Smooth muscle cell (in vitro differentiated cells): ENCODE data around the gene ZFP92. TPM values are rescaled to one million over a fixed set of nuclear protein-coding genes. Genes with fewer than 3 reads are reported as not detected.

Source experiments
- DNase-seq: peaks from one replicate; lab custom pipeline; 2025; ENCODE audit not compliant: unreplicated experiment; lab: John Stamatoyannopoulos, UW
- H2AFZ ChIP-seq: fragments of 200-600 bp; sonication (generic); 2 replicates; pipeline ENCODE4 v1.6.0; 2016; ENCODE audit warnings: antibody characterized with exemption, low read depth, mild to moderate bottlenecking
- H3F3A ChIP-seq: fragments of 200-600 bp; sonication (generic); 2 replicates; pipeline ENCODE4 v1.6.0; 2017; ENCODE audit warnings: antibody characterized with exemption, low read depth
- H3K27ac ChIP-seq: fragments of 200-600 bp; sonication (generic); 2 replicates; pipeline ENCODE4 v1.5.1; 2016; ENCODE audit warnings: low read depth, mild to moderate bottlenecking
- H3K27me3 ChIP-seq: fragments of 200-600 bp; sonication (generic); 2 replicates; pipeline ENCODE4 v1.6.1; 2016; ENCODE audit warnings: low read depth, mild to moderate bottlenecking
- H3K36me3 ChIP-seq: fragments of 200-600 bp; sonication (generic); 2 replicates; pipeline ENCODE4 v1.5.1; 2016; ENCODE audit warnings: low read depth
- H3K4me1 ChIP-seq: fragments of 200-600 bp; sonication (generic); 2 replicates; pipeline ENCODE4 v1.5.1; 2016; ENCODE audit warnings: low read depth
- H3K4me2 ChIP-seq: fragments of 200-600 bp; sonication (generic); 2 replicates; pipeline ENCODE4 v1.6.0; 2016; ENCODE audit warnings: mild to moderate bottlenecking
- H3K4me3 ChIP-seq: fragments of 200-600 bp; sonication (generic); 2 replicates; pipeline ENCODE4 v1.5.1; 2016; ENCODE audit warnings: mild to moderate bottlenecking
- H3K79me2 ChIP-seq: fragments of 200-600 bp; sonication (generic); 2 replicates; pipeline ENCODE4 v1.6.0; 2016; ENCODE audit warnings: low read depth, mild to moderate bottlenecking
- H3K9ac ChIP-seq: fragments of 200-600 bp; sonication (generic); 2 replicates; pipeline ENCODE4 v1.6.0; 2016; ENCODE audit warnings: low read depth
- H3K9me3 ChIP-seq: fragments of 200-600 bp; sonication (generic); replicated peaks from 2 replicates; pipeline ENCODE4 v1.5.1; 2016; ENCODE audit warnings: low read depth
- H4K20me1 ChIP-seq: fragments of 200-600 bp; sonication (generic); 2 replicates; pipeline ENCODE4 v1.6.0; 2016; ENCODE audit warnings: low read depth
- CTCF ChIP-seq: fragments of 200-600 bp; sonication (generic); IDR thresholded peaks from 2 replicates; pipeline ENCODE4 v1.5.1; 2017; ENCODE audit warnings: borderline replicate concordance, mild to moderate bottlenecking, antibody characterized with exemption; ENCODE audit not compliant: insufficient read depth, poor library complexity, severe bottlenecking
- WGBS: methylation state at CpG from one replicate; pipeline ENCODE4 v1.1.7; 2016; ENCODE audit warnings: low lambda C conversion rate; 5-methylcytosine and 5-hydroxymethylcytosine counted together
- polyA plus RNA-seq: library from polyadenylated mRNA; unstranded; fragments of >200 nt; fragmentation: Nextera tagmentation; extraction: Ambion mirVana; gene quantifications from 2 replicates; pipeline ENCODE4 v1.2.1, GENCODE V29; 2016
- total RNA-seq: library from RNA; depleted of rRNA; stranded (reverse); fragments of >200 nt; gene quantifications from 2 replicates; pipeline ENCODE4 v1.2.3, GENCODE V29; 2014

ZFP92 gene
- total and polyA plus RNA-seq, 2 experiments from 2014 or later, result 0.73 to 1.3 TPM

- no peak for TF ChIP-seq CTCF
- Histone ChIP-seq H3K9ac (no peak overlapping the region), H3K79me2 (no peaks in the 10 kb centered on the region), H3K9me3 (no peaks in the 10 kb centered on the region), H3K27ac (peak overlapping the region; percentile 77), H3K36me3 (no peaks in the 10 kb centered on the region), H3K4me2 (no peak overlapping the region), H4K20me1 (no peaks in the 10 kb centered on the region), H3K4me3 (no peak overlapping the region), H3K4me1 (no peaks in the 10 kb centered on the region), H3F3A (no peaks in the 10 kb centered on the region), H2AFZ (no peak overlapping the region), H3K27me3 (no peaks in the 10 kb centered on the region)
- no peak for DNase-seq
- WGBS, result 26% methylated on average over 3 of the region's 3 CpGs
These were observed 40.0 kb upstream of the ZFP92 start for GRCh38 chrX:153371256-153371655.

GRCh38 chrX:153372949-153373348 lies 38.3 kb upstream of the ZFP92 start:
- DNase-seq, result no peak
- H3F3A ChIP-seq, result no peaks in the 10 kb centered on the region
- H3K27me3 ChIP-seq, result no peaks in the 10 kb centered on the region
- no peaks in the 10 kb centered on the region for H3K36me3 ChIP-seq
- TF ChIP-seq CTCF, result no peak
- H2AFZ ChIP-seq, result no peak overlapping the region
- H4K20me1 ChIP-seq, result no peaks in the 10 kb centered on the region
- no peaks in the 10 kb centered on the region for H3K9me3 ChIP-seq
- H3K4me3 ChIP-seq, result no peak overlapping the region
- H3K4me1 ChIP-seq, result no peaks in the 10 kb centered on the region
- no peaks in the 10 kb centered on the region for H3K79me2 ChIP-seq
- H3K27ac ChIP-seq, result peak overlapping the region; percentile 77
- H3K4me2 ChIP-seq, result no peak overlapping the region
- no peak overlapping the region for H3K9ac ChIP-seq

GRCh38 chrX:153374426-153374825 lies 36.8 kb upstream of the ZFP92 start:
- no peak overlapping the region for H2AFZ ChIP-seq
- H3K4me2 ChIP-seq, result no peak overlapping the region
- no peaks in the 10 kb centered on the region for H3K27me3 ChIP-seq
- TF ChIP-seq CTCF, result no peak
- H3K27ac ChIP-seq, result no peak overlapping the region
- H3K36me3 ChIP-seq, result no peaks in the 10 kb centered on the region
- no peaks in the 10 kb centered on the region for H3K4me1 ChIP-seq
- no peak overlapping the region for H3K4me3 ChIP-seq
- no peak overlapping the region for H3K9ac ChIP-seq
- H3K9me3 ChIP-seq, result no peaks in the 10 kb centered on the region
- H4K20me1 ChIP-seq, result no peaks in the 10 kb centered on the region
- no peak for DNase-seq
- WGBS, result 66% methylated on average over 7 of the region's 7 CpGs
- no peaks in the 10 kb centered on the region for H3K79me2 ChIP-seq
- H3F3A ChIP-seq, result no peaks in the 10 kb centered on the region

- no peak for DNase-seq
- H3F3A ChIP-seq, result no peaks in the 10 kb centered on the region
- H3K9me3 ChIP-seq, result no peaks in the 10 kb centered on the region
- H2AFZ ChIP-seq, result no peak overlapping the region
- H3K27ac ChIP-seq, result no peak overlapping the region
- no peak for TF ChIP-seq CTCF
- H3K27me3 ChIP-seq, result no peaks in the 10 kb centered on the region
- H3K4me2 ChIP-seq, result no peak overlapping the region
- H4K20me1 ChIP-seq, result no peaks in the 10 kb centered on the region
- 84% methylated on average over 5 of the region's 5 CpGs for WGBS
- H3K4me1 ChIP-seq, result no peaks in the 10 kb centered on the region
- no peak overlapping the region for H3K4me3 ChIP-seq
- no peaks in the 10 kb centered on the region for H3K79me2 ChIP-seq
- no peak overlapping the region for H3K9ac ChIP-seq
- no peaks in the 10 kb centered on the region for H3K36me3 ChIP-seq
These were observed 35.7 kb upstream of the ZFP92 start for GRCh38 chrX:153375571-153375970.
